Bronchial epithelial cell (primary cell): ENCODE measurements around the gene DLGAP4. TPM values are rescaled to one million over a fixed set of nuclear protein-coding genes. Genes with fewer than 3 reads are reported as not detected.
A peak's percentile ranks its signal among the peaks of the same experiment; 100 is the strongest.

Source experiments
- DNase-seq: peaks from one replicate; pipeline ENCODE4 v3.0.0-alpha.2; 2010; ENCODE audit warnings: low read depth
- FAIRE-seq: peaks from 2 replicates; lab custom pipeline; 2011; peaks lifted over from hg19 to GRCh38; lab: Jason Lieb, UNC
- H3K27me3 ChIP-seq: 2 replicates; pipeline ENCODE4 v1.5.1; 2011; ENCODE audit warnings: low read length; ENCODE audit not compliant: control insufficient read depth, insufficient read depth
- H3K36me3 ChIP-seq: 2 replicates; pipeline ENCODE4 v1.5.1; 2011; ENCODE audit warnings: low read length; ENCODE audit not compliant: control insufficient read depth, insufficient read depth
- H3K4me3 ChIP-seq: 2 replicates; pipeline ENCODE4 v1.5.1; 2011; ENCODE audit warnings: mild to moderate bottlenecking, low read depth, low read length, control low read depth
- CTCF ChIP-seq: IDR thresholded peaks from 2 replicates; pipeline ENCODE4 v1.5.1; 2011; ENCODE audit warnings: mild to moderate bottlenecking, moderate library complexity, low read length, control low read depth, inconsistent platforms; ENCODE audit not compliant: insufficient read depth, severe bottlenecking
- total RNA-seq: library from RNA; depleted of rRNA; stranded (reverse); fragments of >200 nt; gene quantifications from 2 replicates; pipeline ENCODE4 v1.2.1, GENCODE V29; 2014

The DLGAP4 gene
- total RNA-seq, 1 donor from 2014 or later, result 5.5 TPM

- DNase-seq (no peak), FAIRE-seq (no peak)
- H3K36me3 ChIP-seq, result no peaks in the 10 kb centered on the region
- H3K27me3 ChIP-seq, result no peaks in the 10 kb centered on the region
- no peak overlapping the region for H3K4me3 ChIP-seq
- TF ChIP-seq CTCF, result no peak
These were observed 128.2 kb downstream of the DLGAP4 start for GRCh38 chr20:36434383-36434782.

DNA sequence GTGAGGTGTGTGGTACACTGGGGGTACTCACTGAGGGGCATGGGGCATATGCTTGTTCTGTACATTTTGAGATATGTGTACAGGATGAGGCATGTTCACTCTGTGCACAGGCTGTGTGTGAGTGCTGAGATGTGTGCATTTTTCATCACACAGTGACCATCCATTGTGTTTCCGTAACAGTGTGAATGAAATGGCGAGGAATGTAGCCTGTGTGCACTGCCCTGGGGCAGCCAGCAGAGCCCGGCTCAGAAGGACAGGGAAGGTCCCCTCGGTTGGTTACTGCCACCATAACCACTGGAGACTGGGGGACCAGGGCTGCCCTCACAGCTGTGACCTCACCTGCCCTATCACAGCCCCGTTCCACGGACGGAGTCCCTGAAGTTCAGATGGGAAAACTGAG lies 129.0 kb downstream of the DLGAP4 start:
- FAIRE-seq (no peak), DNase-seq (no peak)
- H3K4me3 ChIP-seq, result no peak overlapping the region
- no peaks in the 10 kb centered on the region for H3K27me3 ChIP-seq
- TF ChIP-seq CTCF, result no peak
- no peaks in the 10 kb centered on the region for H3K36me3 ChIP-seq

DNA sequence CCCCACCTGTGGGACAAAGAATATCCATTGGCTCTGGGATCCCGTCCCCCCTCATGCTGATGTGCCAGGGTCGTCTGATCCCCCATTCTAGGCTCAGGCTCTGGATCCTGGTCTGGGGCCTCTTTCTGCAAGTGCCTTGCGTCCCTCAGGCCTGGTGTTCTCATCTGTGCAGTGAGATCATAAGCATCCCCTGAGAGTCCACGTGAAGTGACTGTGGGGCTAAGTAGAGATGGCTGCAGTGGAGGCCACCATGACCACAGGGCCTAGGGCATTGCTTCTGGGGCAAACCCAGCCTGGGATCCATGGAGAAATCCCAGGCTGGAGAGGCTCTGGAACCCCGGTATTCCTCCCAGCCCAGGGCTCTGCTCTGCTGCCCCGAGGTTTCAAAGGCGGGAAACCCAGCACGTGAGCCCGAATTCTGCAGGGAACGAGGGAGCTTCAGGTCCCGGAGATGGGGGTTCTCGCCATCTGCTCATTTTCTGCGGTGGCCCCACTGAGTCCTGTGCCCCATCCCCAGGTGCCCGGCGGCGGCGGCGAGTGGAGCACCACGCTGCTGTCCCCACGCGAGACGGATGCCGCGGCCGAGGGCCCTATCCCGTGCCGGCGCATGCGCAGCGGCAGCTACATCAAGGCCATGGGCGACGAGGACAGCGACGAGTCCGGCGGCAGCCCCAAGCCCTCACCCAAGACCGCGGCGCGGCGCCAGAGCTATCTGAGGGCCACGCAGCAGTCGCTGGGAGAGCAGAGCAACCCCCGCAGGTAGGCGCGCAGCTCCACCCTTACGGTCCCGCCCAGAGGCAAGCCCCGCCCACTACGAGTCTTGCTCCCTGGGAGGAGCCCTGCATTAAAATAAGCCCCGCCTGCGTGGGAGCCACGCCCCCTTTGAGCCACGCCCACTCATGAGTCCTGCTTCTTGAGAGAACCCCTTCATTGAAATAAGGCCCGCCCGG lies 129.7 kb downstream of the DLGAP4 start:
- FAIRE-seq (no peak), DNase-seq (peak; percentile 66)
- TF ChIP-seq CTCF, result no peak
- no peaks in the 10 kb centered on the region for H3K27me3 ChIP-seq
- peak overlapping the region; percentile 23 for H3K4me3 ChIP-seq
- no peaks in the 10 kb centered on the region for H3K36me3 ChIP-seq

GRCh38 chr20:36439040-36439730 lies 133.0 kb downstream of the DLGAP4 start:
- H3K36me3 ChIP-seq, result no peaks in the 10 kb centered on the region
- TF ChIP-seq CTCF, result peak; percentile 93
- no peaks in the 10 kb centered on the region for H3K27me3 ChIP-seq
- peak; percentile 32 for DNase-seq
- H3K4me3 ChIP-seq, result no peak overlapping the region
- no peak for FAIRE-seq

GRCh38 chr20:36439731-36440072 lies 133.6 kb downstream of the DLGAP4 start:
- no peak for FAIRE-seq
- Histone ChIP-seq H3K36me3 (no peaks in the 10 kb centered on the region), H3K27me3 (no peaks in the 10 kb centered on the region), H3K4me3 (no peak overlapping the region)
- no peak for TF ChIP-seq CTCF
- no peak for DNase-seq
